ENCODE data around the gene PTPRS.
"Not testable (repeated sequence)": the region's sequence is repeated elsewhere in the genome, so short reads cannot be mapped to it uniquely, and the experiment has no call there.

PTPRS gene
- 0 to 1.2 (median 0.20) reads per million in 18 experiments for total RNA-seq

DNA sequence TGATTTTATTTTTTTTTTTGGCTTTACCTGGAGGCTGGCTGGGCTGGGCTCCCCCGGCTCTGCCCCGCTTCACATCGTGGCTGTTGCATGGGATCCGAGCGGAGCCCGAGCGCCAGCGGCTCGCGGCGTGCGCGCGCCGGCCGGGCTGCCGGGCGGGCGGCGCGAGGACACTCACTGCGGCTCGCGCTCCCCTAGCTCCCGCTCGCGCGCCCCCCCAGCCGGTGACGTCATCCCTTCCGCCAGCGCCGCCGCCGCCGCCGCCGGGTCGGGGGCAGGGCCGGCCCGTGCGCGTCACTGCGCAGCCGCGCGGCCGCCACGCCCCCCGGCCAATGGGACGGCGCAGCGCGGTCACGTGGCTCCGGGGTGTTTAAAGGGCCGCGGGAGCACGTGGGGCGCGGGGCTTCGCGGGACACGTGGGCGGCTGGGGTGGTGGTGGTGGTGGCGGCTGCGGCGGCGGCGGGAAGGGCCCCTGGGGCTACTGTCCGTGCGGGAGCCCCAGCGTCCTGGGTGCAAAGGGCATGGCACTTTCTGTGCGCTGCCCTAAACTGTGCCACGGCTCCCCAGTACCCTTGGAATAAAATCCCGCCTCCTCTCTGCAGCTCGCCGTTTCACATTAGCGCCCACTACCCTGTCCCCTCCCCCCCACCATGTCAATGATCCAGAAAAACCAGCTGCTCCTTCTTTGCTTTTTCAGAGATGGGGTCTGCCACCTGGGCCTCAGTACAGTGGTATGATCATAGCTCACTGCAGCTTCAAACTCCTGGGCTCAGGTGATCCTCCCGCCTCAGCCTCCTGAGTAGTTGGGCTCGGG lies at the start of gene PTPRS:
Gene PTPRS (minus strand): TSS at position 176 of the 811 bp plus-strand sequence. CDS start 54,672 bp downstream, outside the sequence.
- DNase-seq = peak; percentile 7 to 36

- no peak for DNase-seq
These were observed 48.7 kb upstream of the PTPRS start for GRCh38 chr19:5389353-5389752.

DNA sequence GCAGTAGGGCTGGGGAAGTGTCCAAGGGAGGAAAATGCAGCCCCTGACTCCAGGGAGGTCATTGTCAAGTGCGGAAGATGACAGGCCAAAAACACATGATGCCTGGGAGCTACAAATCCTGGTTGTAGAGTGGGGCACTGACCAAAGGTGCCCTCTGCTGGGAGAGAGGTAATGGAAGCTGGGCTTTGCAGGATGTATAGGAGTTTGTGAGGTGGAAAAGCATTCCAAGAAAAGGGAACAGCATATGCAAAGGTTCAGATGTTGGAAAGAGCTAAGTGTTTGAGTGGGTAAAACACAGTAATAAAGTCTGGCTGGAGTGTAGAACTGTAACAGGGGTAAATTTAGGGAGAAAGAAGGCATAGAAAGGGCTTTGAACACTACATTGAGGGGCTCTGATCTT lies 46.9 kb upstream of the PTPRS start:
- no peak for DNase-seq

DNA sequence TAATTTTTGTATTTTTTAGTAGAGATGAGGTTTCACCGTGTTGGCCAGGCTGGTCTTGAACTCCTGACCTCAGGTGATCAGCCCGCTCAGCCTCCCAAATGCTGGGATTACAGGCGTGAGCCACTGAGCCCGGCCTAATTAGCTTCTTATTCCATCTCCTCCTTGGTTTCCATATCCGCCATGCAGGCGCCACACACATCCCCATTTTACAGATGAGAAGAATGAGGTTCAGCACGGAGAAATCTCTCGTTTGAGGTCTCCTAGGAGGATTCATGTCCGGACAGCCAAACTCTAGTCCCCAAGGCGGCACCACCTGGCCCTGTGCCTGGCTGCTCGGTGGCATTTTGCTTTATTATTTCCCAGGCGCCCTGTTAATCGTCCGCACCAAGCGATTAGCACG lies 46.2 kb upstream of the PTPRS start:
- DNase-seq = no peak

- DNase-seq = not testable (repeated sequence)
These were observed 40.6 kb upstream of the PTPRS start for GRCh38 chr19:5381197-5381596.

GRCh38 chr19:5380215-5380919 lies 39.8 kb upstream of the PTPRS start:
- no peak for DNase-seq

DNA sequence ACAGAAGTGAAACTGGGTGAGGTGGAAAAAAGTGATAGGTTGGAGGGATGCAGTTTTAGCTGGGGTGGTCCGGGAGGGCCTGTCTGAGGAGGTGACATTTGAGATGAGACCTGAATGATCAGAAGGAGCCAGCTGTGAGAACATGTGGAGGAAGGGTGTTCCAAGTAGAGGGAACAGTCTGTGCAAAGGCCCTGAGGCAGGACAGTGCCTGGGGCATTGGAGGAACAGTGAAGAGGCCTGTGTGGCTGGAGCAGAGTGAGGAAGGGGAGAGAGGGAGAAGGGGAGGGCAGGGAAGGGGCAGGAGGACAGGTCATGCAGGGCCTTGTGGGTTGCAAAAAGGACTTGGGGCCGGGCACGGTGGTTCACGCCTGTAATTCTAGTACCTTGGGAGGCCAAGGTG lies 36.3 kb upstream of the PTPRS start:
- DNase-seq = no peak

- no peak for DNase-seq
These were observed 32.1 kb upstream of the PTPRS start for GRCh38 chr19:5372572-5373200.

GRCh38 chr19:5369962-5370367 lies 29.4 kb upstream of the PTPRS start:
- DNase-seq = peak; percentile 23 to 47

GRCh38 chr19:5369304-5369703 lies 28.7 kb upstream of the PTPRS start:
- no peak for DNase-seq

DNA sequence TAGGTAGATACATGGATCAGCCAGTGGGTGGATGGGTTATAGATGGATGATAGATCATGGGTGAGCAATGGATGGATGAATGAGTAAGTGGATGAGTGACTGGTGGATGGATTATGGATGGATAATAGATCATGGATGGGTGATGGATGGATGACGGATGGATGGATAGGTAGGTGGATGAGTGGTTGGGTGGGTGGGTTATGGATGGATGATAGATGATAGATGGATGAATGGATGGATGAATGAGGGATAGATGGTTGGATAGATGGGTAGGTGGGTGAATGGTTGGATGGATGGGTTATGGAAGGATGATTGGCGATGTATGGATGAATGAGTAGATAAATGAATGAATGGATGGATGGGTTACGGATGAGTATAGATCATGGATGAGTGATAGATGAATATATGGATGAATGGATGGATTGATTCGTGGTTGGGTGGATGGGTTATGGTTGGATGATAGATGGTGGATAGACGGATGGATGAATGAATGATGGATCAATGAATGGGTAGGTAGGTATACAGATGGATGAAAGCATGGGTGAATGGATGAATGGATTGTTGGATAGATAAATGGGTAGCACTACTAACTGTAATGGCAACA lies 27.0 kb upstream of the PTPRS start:
- no peak for DNase-seq

DNA sequence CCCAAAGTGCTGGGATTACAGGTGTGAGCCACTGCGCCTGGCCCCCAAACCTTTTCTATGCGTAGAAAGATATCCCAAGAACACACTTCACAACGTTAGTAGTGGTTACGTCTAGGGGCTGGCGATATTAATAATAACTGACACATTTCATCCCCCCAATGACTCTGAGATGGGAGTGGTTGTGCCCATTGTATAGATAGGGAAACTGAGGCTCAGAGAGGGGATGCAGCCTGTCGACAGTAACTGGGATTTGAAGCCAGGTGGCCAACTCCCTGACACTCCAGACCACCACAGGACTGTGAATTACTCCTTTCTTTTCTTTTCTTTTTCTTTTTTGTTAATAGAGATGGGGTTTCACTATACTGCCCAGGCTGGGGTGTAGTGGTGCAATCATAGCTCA lies 25.3 kb upstream of the PTPRS start:
- no peak for DNase-seq

GRCh38 chr19:5364674-5365073 lies 24.1 kb upstream of the PTPRS start:
- DNase-seq = no peak

DNA sequence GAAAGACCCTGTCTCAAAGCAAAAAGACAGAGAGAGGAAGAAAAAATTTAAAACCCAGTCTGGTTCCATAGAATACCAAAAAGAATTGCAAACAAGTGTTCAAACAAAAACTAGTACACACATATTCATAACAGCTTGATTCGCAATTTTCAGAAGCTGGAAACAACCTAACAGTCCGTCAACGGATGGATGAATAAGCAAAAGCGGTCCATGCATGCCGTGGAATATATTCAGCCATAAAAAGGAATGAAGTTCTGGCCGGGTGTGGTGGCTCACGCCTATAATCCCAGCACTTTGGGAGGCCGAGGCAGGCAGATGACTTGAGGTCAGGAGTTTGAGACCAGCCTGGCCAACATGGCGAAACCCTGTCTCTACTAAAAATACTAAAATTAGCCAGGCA lies 21.2 kb upstream of the PTPRS start:
- DNase-seq = not testable (repeated sequence)

GRCh38 chr19:5361407-5361806 lies 20.8 kb upstream of the PTPRS start:
- no peak for DNase-seq

DNA sequence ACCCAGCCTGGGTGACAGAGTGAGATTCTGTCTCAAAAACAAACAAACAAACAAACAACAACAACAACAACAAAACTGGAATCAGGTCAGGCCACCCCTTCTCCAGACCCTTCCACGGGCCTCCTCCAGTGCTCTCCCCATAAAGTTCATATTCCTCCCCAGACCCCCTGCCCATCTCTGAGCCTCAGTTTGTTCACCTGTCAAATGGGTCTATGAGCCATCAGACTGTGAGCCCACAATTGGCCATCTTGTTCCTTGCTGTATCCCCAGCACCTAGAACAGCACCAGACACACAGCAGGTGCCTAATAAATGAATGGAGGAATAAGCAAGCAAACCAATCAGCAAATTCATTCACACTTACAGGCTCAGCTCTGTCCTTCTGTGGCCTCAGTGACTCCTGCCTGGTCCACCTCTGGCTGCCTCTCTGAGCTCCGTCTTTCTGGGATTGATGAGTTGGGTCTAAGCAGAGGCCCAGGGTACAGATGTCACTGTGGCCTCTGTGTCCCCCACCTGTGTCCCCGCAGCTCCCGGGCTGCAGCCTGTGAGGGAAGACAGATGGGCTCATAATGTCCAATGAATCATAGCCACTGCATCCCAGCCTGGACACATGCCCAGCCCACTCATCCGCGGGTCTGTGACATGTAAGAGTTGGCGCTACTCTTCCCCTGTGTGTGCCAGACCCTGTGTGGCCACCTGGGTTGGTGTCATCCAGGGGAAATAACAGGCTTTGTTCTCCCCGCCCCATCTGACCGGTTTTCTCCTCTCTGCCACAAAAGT lies 19.6 kb upstream of the PTPRS start:
- DNase-seq = no peak

- no peak for DNase-seq
These were observed 17.7 kb upstream of the PTPRS start for GRCh38 chr19:5358173-5358800.

- no peak for DNase-seq
These were observed 17.0 kb upstream of the PTPRS start for GRCh38 chr19:5357584-5357983.

GRCh38 chr19:5356918-5357317 lies 16.3 kb upstream of the PTPRS start:
- DNase-seq = no peak

- peak in 1 of 2 donors; percentile 25 for DNase-seq
These were observed 15.8 kb upstream of the PTPRS start for GRCh38 chr19:5356428-5356827.

DNA sequence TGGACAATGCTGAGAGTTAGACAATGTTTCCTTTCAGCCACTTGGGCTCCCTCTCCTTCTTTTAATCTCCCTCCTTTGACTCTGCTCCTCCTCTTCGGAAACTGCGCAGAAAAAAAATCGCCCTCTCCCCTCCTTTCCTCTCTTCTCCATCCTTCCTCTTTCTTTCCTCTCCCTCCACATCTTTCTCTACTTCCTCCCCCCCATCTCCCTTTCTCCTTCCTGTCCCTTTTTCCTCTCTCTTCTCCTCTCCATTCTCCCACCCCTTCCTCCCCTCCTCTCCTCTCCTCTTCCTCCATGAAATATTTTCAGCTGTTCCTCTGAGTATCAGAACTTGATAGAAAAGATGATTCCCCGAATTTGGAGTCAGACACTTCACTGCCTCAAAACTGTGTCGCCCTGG lies 15.1 kb upstream of the PTPRS start:
- DNase-seq = no peak

- DNase-seq = no peak
These were observed 14.5 kb upstream of the PTPRS start for GRCh38 chr19:5355076-5355475.

Measured in inflammatory macrophage (primary cell).